Measurements from ENCODE around the gene ELOVL5.

Gene ELOVL5

DNA sequence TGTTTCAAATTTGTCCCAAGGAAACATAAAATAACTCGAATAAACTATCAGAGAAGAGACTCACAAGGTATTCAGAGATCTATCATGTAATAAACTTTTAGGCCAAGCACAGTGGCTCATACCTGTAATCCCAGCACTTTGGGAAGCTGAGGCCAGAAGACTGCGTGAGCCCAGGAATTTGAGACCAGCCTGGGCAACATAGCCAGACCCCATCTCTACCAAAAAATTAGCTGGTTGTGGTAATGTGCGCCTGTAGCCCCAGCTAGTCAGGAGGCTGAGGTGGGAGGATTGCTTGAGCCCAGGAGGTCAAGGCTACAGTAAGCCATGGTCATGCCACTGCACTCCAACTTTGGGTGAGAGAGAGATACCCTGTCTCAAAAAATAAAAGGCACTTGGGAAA, 120.9 kb downstream of the ELOVL5 start:
- H3K27ac Mint-ChIP-seq (ENCODE audit: low read depth): no peak overlapping the region
- no peak for DNase-seq (ENCODE audit: low spot score in 2 of 2)

DNA sequence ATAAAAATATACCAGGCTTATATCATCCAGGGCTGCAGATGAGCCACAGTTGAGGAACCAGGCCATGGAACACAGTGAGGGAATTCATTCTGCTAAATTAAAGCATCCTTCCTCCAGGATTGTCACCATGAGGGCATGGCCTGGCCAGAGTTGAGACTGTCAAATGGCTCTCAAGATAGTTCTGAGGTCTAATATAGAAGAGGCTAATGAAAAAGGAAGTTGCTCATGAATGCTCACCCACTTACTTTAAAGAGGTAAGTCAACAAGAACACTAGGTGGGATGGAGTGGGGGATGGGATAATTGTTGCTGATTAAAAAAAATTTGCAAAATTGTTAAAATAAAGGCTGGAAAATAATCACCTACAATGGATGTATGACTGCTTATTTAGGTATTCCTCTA, 128.1 kb downstream of the ELOVL5 start:
- H3K36me3 Mint-ChIP-seq (ENCODE audit: insufficient read depth): peaks cover 3% of the 10 kb centered on the region
- no peaks in the 10 kb centered on the region for H3K27me3 Mint-ChIP-seq
- no peak overlapping the region for H3K4me3 Mint-ChIP-seq
- no peaks in the 10 kb centered on the region for H3K9me3 Mint-ChIP-seq
- H3K4me1 Mint-ChIP-seq: no peaks in the 10 kb centered on the region
- no peak for DNase-seq (ENCODE audit: low spot score in 2 of 2)
- ATAC-seq (replicated peaks; ENCODE audit: extremely low read depth, poor library complexity, severe bottlenecking): no peak
- H3K27ac Mint-ChIP-seq (ENCODE audit: low read depth): no peak overlapping the region

More for the DNA sequence above, 120.9 kb downstream of the ELOVL5 start:
- no peak for ATAC-seq (replicated peaks; ENCODE audit: extremely low read depth, poor library complexity, severe bottlenecking)
- Mint-ChIP-seq H3K9me3 (no peaks in the 10 kb centered on the region), H3K4me3 (no peak overlapping the region), H3K4me1 (peaks cover 7% of the 10 kb centered on the region), H3K27me3 (no peaks in the 10 kb centered on the region), H3K36me3 (ENCODE audit: insufficient read depth) (peaks cover 4% of the 10 kb centered on the region)

Measured in central memory CD8-positive, alpha-beta T cell (primary cell).